Measurements from ENCODE around the gene TACC3. TPM values are rescaled to one million over a fixed set of nuclear protein-coding genes. Genes with fewer than 3 reads are reported as not detected.
A peak's percentile ranks its signal among the peaks of the same experiment; 100 is the strongest.

Gene TACC3
- total RNA-seq, 1 experiment from 2014 or later: 32.0 TPM

GRCh38 chr4:1792158-1792831 lies 71.0 kb downstream of the TACC3 start:
- BruUV-seq (replicated peaks): no TSS peak
- Histone ChIP-seq H3K79me2 (ENCODE audit: low read length) (no peaks in the 10 kb centered on the region), H3K9me2 (replicated peaks; ENCODE audit: low read length) (no peaks in the 10 kb centered on the region), H4K20me1 (ENCODE audit: low read length) (no peaks in the 10 kb centered on the region), H3K4me1 (ENCODE audit: insufficient read depth, low read length) (no peaks in the 10 kb centered on the region), H3K4me2 (ENCODE audit: low read length) (no peak overlapping the region), H2AFZ (ENCODE audit: low read length) (no peak overlapping the region), H3K36me3 (ENCODE audit: low read depth, low read length) (no peaks in the 10 kb centered on the region), H3K4me3 (ENCODE audit: low read length) (no peak overlapping the region), H3F3A (ENCODE audit: low read length, unreplicated experiment) (no peaks in the 10 kb centered on the region), H3K9ac (ENCODE audit: low read length) (no peak overlapping the region), H3K27ac (ENCODE audit: low read length) (no peak overlapping the region), H3K27me3 (ENCODE audit: low read length) (peaks cover 22% of the 10 kb centered on the region), H3K9me3 (ENCODE audit: low read length) (no peaks in the 10 kb centered on the region)
- DNase-seq (no peak), ATAC-seq (no peak; the same call in 1 of the 2 replicates)
- TF ChIP-seq, protein P1, sequence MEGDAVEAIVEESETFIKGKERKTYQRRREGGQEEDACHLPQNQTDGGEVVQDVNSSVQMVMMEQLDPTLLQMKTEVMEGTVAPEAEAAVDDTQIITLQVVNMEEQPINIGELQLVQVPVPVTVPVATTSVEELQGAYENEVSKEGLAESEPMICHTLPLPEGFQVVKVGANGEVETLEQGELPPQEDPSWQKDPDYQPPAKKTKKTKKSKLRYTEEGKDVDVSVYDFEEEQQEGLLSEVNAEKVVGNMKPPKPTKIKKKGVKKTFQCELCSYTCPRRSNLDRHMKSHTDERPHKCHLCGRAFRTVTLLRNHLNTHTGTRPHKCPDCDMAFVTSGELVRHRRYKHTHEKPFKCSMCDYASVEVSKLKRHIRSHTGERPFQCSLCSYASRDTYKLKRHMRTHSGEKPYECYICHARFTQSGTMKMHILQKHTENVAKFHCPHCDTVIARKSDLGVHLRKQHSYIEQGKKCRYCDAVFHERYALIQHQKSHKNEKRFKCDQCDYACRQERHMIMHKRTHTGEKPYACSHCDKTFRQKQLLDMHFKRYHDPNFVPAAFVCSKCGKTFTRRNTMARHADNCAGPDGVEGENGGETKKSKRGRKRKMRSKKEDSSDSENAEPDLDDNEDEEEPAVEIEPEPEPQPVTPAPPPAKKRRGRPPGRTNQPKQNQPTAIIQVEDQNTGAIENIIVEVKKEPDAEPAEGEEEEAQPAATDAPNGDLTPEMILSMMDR (conservative IDR thresholded peaks at IDR 0.05; ENCODE audit: low read depth, low read length): no peak
- TF ChIP-seq EZH2 (IDR thresholded peaks at IDR 0.05; ENCODE audit: low read length, unreplicated experiment): no peak
- TF ChIP-seq EZH2phosphoT487 (IDR thresholded peaks at IDR 0.05; ENCODE audit: borderline replicate concordance, low read length): no peak
- POLR2A ChIA-PET (ENCODE audit: unreplicated experiment): no interaction called here
- CTCF ChIA-PET: no interaction called here
- intact Hi-C loops (cut with micrococcal nuclease): no loop called here

DNA sequence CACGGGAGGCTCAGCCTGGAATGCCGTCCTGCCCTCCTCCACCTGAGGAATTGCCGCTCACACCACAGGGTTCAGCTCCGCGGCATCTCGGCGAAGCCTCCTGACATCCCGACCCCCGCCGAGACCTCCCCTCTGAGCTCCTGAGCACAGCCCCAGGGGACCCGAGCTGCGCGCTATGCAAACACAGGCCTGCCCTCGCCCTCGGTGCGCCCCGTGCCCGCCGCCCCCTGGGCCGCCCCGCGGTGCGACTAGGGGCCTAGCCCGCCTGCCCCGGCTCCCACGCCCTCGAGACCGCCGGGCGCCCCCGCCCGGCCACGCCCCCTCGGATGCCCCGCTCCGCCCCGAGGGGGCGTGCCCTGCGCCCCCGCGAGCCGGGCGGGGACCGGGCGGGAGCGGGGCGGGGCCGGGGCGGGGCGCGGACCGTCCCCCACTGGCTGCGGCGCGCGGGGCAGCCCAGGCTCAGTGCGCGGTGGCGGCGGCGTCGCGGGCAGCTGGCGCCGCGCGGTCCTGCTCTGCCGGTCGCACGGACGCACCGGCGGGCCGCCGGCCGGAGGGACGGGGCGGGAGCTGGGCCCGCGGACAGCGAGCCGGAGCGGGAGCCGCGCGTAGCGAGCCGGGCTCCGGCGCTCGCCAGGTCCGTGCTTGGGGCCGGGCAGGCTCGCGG lies 71.6 kb downstream of the TACC3 start, which contains the start of gene FGFR3:
TSS of gene FGFR3 (plus strand) at position 462 of the 664 bp plus-strand sequence. CDS start 642 bp downstream, outside the sequence.
- intact Hi-C loops (cut with micrococcal nuclease): no loop called here
- DNase-seq (peak; percentile 3), ATAC-seq (peak; percentile 61)
- Histone ChIP-seq H3K4me3 (ENCODE audit: low read length) (no peak within 1 kb of the TSS), H3F3A (ENCODE audit: low read length, unreplicated experiment) (no peaks in the 10 kb centered on the region), H4K20me1 (ENCODE audit: low read length) (no peaks in the 10 kb centered on the region), H3K9ac (ENCODE audit: low read length) (no peak within 1 kb of the TSS), H3K9me3 (ENCODE audit: low read length) (no peaks in the 10 kb centered on the region), H3K36me3 (ENCODE audit: low read depth, low read length) (no peaks in the 10 kb centered on the region), H3K4me2 (ENCODE audit: low read length) (peak within 1 kb of the TSS; percentile 31), H3K27ac (ENCODE audit: low read length) (no peak within 1 kb of the TSS), H3K4me1 (ENCODE audit: insufficient read depth, low read length) (no peaks in the 10 kb centered on the region), H3K27me3 (ENCODE audit: low read length) (peaks cover 22% of the 10 kb centered on the region), H3K9me2 (replicated peaks; ENCODE audit: low read length) (no peaks in the 10 kb centered on the region), H2AFZ (ENCODE audit: low read length) (no peak within 1 kb of the TSS), H3K79me2 (ENCODE audit: low read length) (no peaks in the 10 kb centered on the region)
- ChIA-PET POLR2A (ENCODE audit: unreplicated experiment) (no interaction called here), CTCF (no interaction called here)
- BruUV-seq (replicated peaks): no TSS peak
- TF ChIP-seq, protein P1 (conservative IDR thresholded peaks at IDR 0.05; ENCODE audit: low read depth, low read length): no peak
- TF ChIP-seq EZH2phosphoT487 (IDR thresholded peaks at IDR 0.05; ENCODE audit: borderline replicate concordance, low read length) (no peak), EZH2 (IDR thresholded peaks at IDR 0.05; ENCODE audit: low read length, unreplicated experiment) (no peak)

GRCh38 chr4:1793496-1793840 lies 72.1 kb downstream of the TACC3 start:
- Histone ChIP-seq H2AFZ (ENCODE audit: low read length) (no peak overlapping the region), H3K27me3 (ENCODE audit: low read length) (peaks cover 22% of the 10 kb centered on the region)
- peak; percentile 12 for DNase-seq

More at GRCh38 chr4:1793496-1793840, 72.1 kb downstream of the TACC3 start:
- no TSS peak for BruUV-seq (replicated peaks)
- peak; percentile 32 for ATAC-seq
- no peak for TF ChIP-seq EZH2phosphoT487 (IDR thresholded peaks at IDR 0.05; ENCODE audit: borderline replicate concordance, low read length)
- no peak for TF ChIP-seq EZH2 (IDR thresholded peaks at IDR 0.05; ENCODE audit: low read length, unreplicated experiment)
- TF ChIP-seq, protein P1 (conservative IDR thresholded peaks at IDR 0.05; ENCODE audit: low read depth, low read length): no peak
- ChIA-PET POLR2A (ENCODE audit: unreplicated experiment) (no interaction called here), CTCF (no interaction called here)
- Histone ChIP-seq H3K79me2 (ENCODE audit: low read length) (no peaks in the 10 kb centered on the region), H3K9ac (ENCODE audit: low read length) (no peak overlapping the region), H3K4me2 (ENCODE audit: low read length) (no peak overlapping the region), H3F3A (ENCODE audit: low read length, unreplicated experiment) (no peaks in the 10 kb centered on the region), H3K27ac (ENCODE audit: low read length) (no peak overlapping the region), H3K36me3 (ENCODE audit: low read depth, low read length) (no peaks in the 10 kb centered on the region), H3K4me1 (ENCODE audit: insufficient read depth, low read length) (no peaks in the 10 kb centered on the region), H4K20me1 (ENCODE audit: low read length) (no peaks in the 10 kb centered on the region), H3K9me3 (ENCODE audit: low read length) (no peaks in the 10 kb centered on the region), H3K9me2 (replicated peaks; ENCODE audit: low read length) (no peaks in the 10 kb centered on the region), H3K4me3 (ENCODE audit: low read length) (no peak overlapping the region)
- intact Hi-C loops (cut with micrococcal nuclease): no loop called here

Measured in PC-3 (cell line).